Hepatocyte (in vitro differentiated cells): ENCODE measurements around the gene ADD1.

Experiments used
- CTCF ChIP-seq: fragments of 200-600 bp; sonication (generic); IDR thresholded peaks from 2 replicates; pipeline ENCODE4 v1.5.1; 2016; ENCODE audit warnings: antibody characterized with exemption, mild to moderate bottlenecking; ENCODE audit not compliant: poor library complexity
- EZH2 ChIP-seq: fragments of 200-600 bp; sonication (generic); IDR thresholded peaks from 2 replicates; pipeline ENCODE4 v1.6.1; 2016; ENCODE audit warnings: antibody characterized with exemption, mild to moderate bottlenecking, borderline replicate concordance

- TF ChIP-seq CTCF (no peak), EZH2 (no peak)
Observed at GRCh38 chr4:2817701-2818350, 25.8 kb upstream of the ADD1 start.
